ENCODE results near the gene PFDN2.
"Not testable (repeated sequence)": the region's sequence is repeated elsewhere in the genome, so short reads cannot be mapped to it uniquely, and the experiment has no call there.

PFDN2 gene

GRCh38 chr1:161069241-161069640, 48.6 kb downstream of the PFDN2 start:
- in situ Hi-C loops (cut with HindIII; ENCODE audit: low pct_ligation_motif_present, low sequenced_read_pairs), result no loop called here
- Histone ChIP-seq H3K27ac (no peak overlapping the region), H3K27me3 (replicated peaks) (no peaks in the 10 kb centered on the region), H3K4me3 (ENCODE audit: low read depth, low read length) (no peak overlapping the region), H3K36me3 (replicated peaks) (no peaks in the 10 kb centered on the region)
- DNase-seq, result no peak
- TF ChIP-seq, protein P1, sequence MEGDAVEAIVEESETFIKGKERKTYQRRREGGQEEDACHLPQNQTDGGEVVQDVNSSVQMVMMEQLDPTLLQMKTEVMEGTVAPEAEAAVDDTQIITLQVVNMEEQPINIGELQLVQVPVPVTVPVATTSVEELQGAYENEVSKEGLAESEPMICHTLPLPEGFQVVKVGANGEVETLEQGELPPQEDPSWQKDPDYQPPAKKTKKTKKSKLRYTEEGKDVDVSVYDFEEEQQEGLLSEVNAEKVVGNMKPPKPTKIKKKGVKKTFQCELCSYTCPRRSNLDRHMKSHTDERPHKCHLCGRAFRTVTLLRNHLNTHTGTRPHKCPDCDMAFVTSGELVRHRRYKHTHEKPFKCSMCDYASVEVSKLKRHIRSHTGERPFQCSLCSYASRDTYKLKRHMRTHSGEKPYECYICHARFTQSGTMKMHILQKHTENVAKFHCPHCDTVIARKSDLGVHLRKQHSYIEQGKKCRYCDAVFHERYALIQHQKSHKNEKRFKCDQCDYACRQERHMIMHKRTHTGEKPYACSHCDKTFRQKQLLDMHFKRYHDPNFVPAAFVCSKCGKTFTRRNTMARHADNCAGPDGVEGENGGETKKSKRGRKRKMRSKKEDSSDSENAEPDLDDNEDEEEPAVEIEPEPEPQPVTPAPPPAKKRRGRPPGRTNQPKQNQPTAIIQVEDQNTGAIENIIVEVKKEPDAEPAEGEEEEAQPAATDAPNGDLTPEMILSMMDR (IDR thresholded peaks at IDR 0.05; ENCODE audit: low read depth, low read length, missing control alignments), result no peak

DNA sequence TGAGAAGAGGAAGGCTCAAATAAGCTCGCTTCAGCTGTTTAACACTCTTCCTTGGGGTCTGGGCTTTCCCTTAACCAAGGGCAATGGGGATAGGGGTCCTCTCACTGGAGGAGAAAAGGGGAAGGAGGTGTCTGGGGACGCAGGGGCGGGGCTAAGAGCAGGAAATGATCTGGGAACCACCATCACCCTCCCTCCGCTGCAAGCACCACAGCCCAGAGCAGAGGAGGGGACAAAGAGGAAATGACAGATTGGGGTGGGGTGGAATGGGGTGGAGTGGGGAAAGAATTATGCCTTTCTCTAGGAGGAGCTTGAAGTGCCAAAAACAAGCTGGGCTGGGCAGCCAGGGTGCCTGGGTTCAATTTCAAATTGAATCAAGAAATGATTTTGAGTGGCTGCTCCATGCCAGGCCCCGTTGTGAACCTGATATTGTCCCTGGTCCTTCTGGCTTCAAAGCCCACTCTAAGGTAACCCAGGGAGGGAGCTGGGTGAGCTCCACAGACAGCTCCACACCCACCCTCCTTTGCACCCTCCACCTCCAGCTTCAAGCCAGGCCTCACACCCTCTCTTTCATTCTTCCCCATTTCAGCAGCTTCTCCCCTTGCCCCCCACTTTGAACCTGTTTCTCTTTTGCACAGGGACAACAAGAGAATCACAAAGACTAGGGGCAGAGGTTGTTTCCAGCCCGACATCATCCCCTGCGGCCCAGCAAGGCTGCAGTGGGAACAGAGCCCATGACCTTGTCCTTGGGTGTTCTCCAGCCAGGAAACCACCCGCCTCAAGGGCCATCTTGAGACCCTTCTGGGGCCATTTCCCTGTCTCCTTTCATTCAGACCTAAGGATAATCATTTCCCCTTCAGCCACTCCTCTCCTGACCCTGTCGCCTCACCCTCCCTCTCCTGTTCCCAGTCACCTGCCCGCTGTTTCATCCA, 49.3 kb downstream of the PFDN2 start:
- Histone ChIP-seq H3K27me3 (replicated peaks) (no peaks in the 10 kb centered on the region), H3K4me3 (ENCODE audit: low read depth, low read length) (no peak overlapping the region), H3K36me3 (replicated peaks) (no peaks in the 10 kb centered on the region), H3K27ac (no peak overlapping the region)
- TF ChIP-seq, protein P1 (IDR thresholded peaks at IDR 0.05; ENCODE audit: low read depth, low read length, missing control alignments), result no peak
- in situ Hi-C loops (cut with HindIII; ENCODE audit: low pct_ligation_motif_present, low sequenced_read_pairs), result no loop called here
- DNase-seq, result no peak

- no peak overlapping the region for H3K4me3 ChIP-seq (ENCODE audit: low read depth, low read length)
- H3K27ac ChIP-seq, result no peak overlapping the region
- in situ Hi-C loops (cut with HindIII; ENCODE audit: low pct_ligation_motif_present, low sequenced_read_pairs), result no loop called here
- no peak for DNase-seq
- H3K27me3 ChIP-seq (replicated peaks), result no peaks in the 10 kb centered on the region
- TF ChIP-seq, protein P1 (IDR thresholded peaks at IDR 0.05; ENCODE audit: low read depth, low read length, missing control alignments), result no peak
- H3K36me3 ChIP-seq (replicated peaks), result no peaks in the 10 kb centered on the region
Measured at GRCh38 chr1:161066694-161067093, 51.1 kb downstream of the PFDN2 start.

GRCh38 chr1:161065681-161066080, 52.2 kb downstream of the PFDN2 start:
- in situ Hi-C loops (cut with HindIII; ENCODE audit: low pct_ligation_motif_present, low sequenced_read_pairs); H3K4me3 ChIP-seq (ENCODE audit: low read depth, low read length); H3K36me3 ChIP-seq (replicated peaks); H3K27ac ChIP-seq; DNase-seq; H3K27me3 ChIP-seq (replicated peaks): not testable (repeated sequence)

DNA sequence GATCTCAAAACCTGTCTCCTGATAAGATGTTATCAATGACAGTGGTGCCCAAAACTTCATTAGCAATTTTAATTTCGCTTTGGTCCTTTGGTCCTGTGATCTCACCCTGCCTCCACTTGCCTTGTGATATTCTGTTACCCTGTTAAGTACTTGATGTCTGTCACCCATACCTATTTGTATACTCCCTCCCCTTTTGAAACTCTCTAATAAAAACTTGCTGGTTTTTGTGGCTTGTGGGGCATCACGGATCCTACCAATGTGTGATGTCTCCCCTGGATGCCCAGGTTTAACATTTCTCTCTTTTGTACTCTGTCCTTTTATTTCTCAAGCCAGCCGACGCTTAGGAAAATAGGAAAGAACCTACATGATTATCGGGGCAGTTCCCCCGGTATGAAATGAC, 53.9 kb downstream of the PFDN2 start:
- H3K27ac ChIP-seq; in situ Hi-C loops (cut with HindIII; ENCODE audit: low pct_ligation_motif_present, low sequenced_read_pairs); H3K27me3 ChIP-seq (replicated peaks); H3K4me3 ChIP-seq (ENCODE audit: low read depth, low read length); DNase-seq; H3K36me3 ChIP-seq (replicated peaks): not testable (repeated sequence)

- Histone ChIP-seq H3K27me3 (replicated peaks) (no peaks in the 10 kb centered on the region), H3K4me3 (ENCODE audit: low read depth, low read length) (no peak overlapping the region), H3K36me3 (replicated peaks) (no peaks in the 10 kb centered on the region), H3K27ac (no peak overlapping the region)
- TF ChIP-seq, protein P1 (IDR thresholded peaks at IDR 0.05; ENCODE audit: low read depth, low read length, missing control alignments), result no peak
- in situ Hi-C loops (cut with HindIII; ENCODE audit: low pct_ligation_motif_present, low sequenced_read_pairs), result no loop called here
- no peak for DNase-seq
Measured at GRCh38 chr1:161061419-161061818, 56.4 kb downstream of the PFDN2 start.

DNA sequence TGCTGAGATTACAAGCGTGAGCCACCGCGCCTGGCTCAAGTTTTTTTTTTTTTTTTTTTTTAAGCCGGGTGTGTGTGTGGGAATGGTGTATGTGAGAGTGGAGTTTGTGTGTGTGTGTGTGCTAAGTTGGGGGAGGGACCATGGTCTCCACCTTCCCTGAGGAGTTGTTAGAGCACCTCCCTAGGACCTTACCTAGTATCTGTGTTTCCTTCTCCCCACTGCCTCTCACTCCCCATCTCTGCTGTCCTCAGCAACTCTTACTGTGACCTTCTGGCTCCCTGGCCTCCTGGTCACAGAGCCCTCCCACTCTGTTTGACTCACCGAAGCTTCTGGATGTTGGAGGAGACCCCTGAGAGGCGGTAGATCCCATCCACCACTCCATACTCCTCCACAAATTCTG, 58.5 kb downstream of the PFDN2 start:
- no peaks in the 10 kb centered on the region for H3K36me3 ChIP-seq (replicated peaks)
- in situ Hi-C loops (cut with HindIII; ENCODE audit: low pct_ligation_motif_present, low sequenced_read_pairs), result no loop called here
- H3K27ac ChIP-seq, result no peak overlapping the region
- H3K4me3 ChIP-seq (ENCODE audit: low read depth, low read length), result no peak overlapping the region
- TF ChIP-seq, protein P1 (IDR thresholded peaks at IDR 0.05; ENCODE audit: low read depth, low read length, missing control alignments), result no peak
- no peak for DNase-seq
- no peaks in the 10 kb centered on the region for H3K27me3 ChIP-seq (replicated peaks)
